K562 (cell line): Measurements from ENCODE around the gene STX1A. TPM values are rescaled to one million over a fixed set of nuclear protein-coding genes. Genes with fewer than 3 reads are reported as not detected.

Source experiments
- GABPA ChIP-seq: fragments of 200-800 bp; sonication (Bioruptor generic); conservative IDR thresholded peaks from 2 replicates; pipeline ENCODE4 v1.6.1; 2016; ENCODE audit warnings: low read depth, missing genetic modification characterization, missing compliant biosample characterization
- HDAC1 ChIP-seq, 2 experiments: fragments of 450-650 bp; IDR thresholded peaks; 2 replicates each; pipeline ENCODE4 v1.6.1; 2016 to 2017; ENCODE audit warnings: inconsistent platforms in 1 of 2, mild to moderate bottlenecking in 1 of 2, moderate library complexity in 1 of 2
- HDAC6 ChIP-seq: IDR thresholded peaks from 2 replicates; pipeline ENCODE4 v1.6.1; 2012; ENCODE audit warnings: low read depth, mild to moderate bottlenecking, control low read depth, inconsistent platforms, low read length, moderate library complexity
- KLF1 ChIP-seq: fragments of 450-650 bp; IDR thresholded peaks from 2 replicates; pipeline ENCODE4 v1.6.1; 2016; ENCODE audit warnings: missing genetic modification characterization, missing compliant biosample characterization
- MITF ChIP-seq: IDR thresholded peaks from 2 replicates; pipeline ENCODE4 v1.6.1; 2014; ENCODE audit warnings: antibody characterized with exemption
- NFE2 ChIP-seq: IDR thresholded peaks from 2 replicates; pipeline ENCODE4 v1.6.1; 2014; ENCODE audit warnings: antibody characterized with exemption, low read depth
- PYGO2 ChIP-seq: fragments of 450-650 bp; IDR thresholded peaks from 2 replicates; pipeline ENCODE4 v1.6.1; 2016; ENCODE audit warnings: mild to moderate bottlenecking, missing genetic modification characterization, moderate library complexity, missing compliant biosample characterization
- RAD51 ChIP-seq: fragments of 450-650 bp; IDR thresholded peaks from 2 replicates; pipeline ENCODE4 v1.7.1; 2016; ENCODE audit warnings: low read depth, mild to moderate bottlenecking, borderline replicate concordance
- RBM34 ChIP-seq: fragments of 200-400 bp; formaldehyde crosslinking; IDR thresholded peaks from 2 replicates; pipeline ENCODE4 v1.6.1; 2018; ENCODE audit warnings: low read length, borderline replicate concordance; ENCODE audit not compliant: insufficient read depth
- RNF2 ChIP-seq: sonication (generic); IDR thresholded peaks from 2 replicates; pipeline ENCODE4 v1.6.1; 2016
- TCF3 ChIP-seq: sonication (generic); formaldehyde crosslinking; IDR thresholded peaks from 2 replicates; pipeline ENCODE4 v1.4.0; 2020; ENCODE audit warnings: mild to moderate bottlenecking, missing genetic modification reagents
- TGIF2 ChIP-seq: sonication (generic); formaldehyde crosslinking; IDR thresholded peaks from 2 replicates; pipeline ENCODE4 v1.8.1; 2022; ENCODE audit warnings: mild to moderate bottlenecking, missing genetic modification reagents, moderate library complexity
- ZBTB1 ChIP-seq: sonication (generic); formaldehyde crosslinking; IDR thresholded peaks from 2 replicates; pipeline ENCODE4 v1.8.1; 2023; ENCODE audit warnings: missing genetic modification reagents, low read depth, mild to moderate bottlenecking, borderline replicate concordance
- ZNF316 ChIP-seq: fragments of 450-650 bp; IDR thresholded peaks from 2 replicates; pipeline ENCODE4 v1.6.1; 2016
- ZNF589 ChIP-seq: fragments of 200-800 bp; sonication (Bioruptor generic); IDR thresholded peaks from 2 replicates; pipeline ENCODE4 v1.6.1; 2016; ENCODE audit warnings: low read depth, missing genetic modification characterization, missing compliant biosample characterization
- polyA plus RNA-seq, 8 experiments: library from polyadenylated mRNA; depleted of rRNA in 4 of 8; stranded (reverse) in 5 of 8; unstranded in 3 of 8; fragments of >200 nt; fragmentation: Nextera tagmentation in 2 of 8; fragmentation: Illumina TruSeq in 1 of 8; extraction: Ambion mirVana in 2 of 8; extraction: Trizol in 1 of 8; gene quantifications; 2 replicates each; pipeline versions ENCODE4 v1.2.1 to v1.2.3, GENCODE V29; 2011 to 2014; ENCODE audit warnings: inconsistent platforms in 1 of 8, missing spikeins in 1 of 8
- total RNA-seq, 7 experiments: library from RNA; depleted of rRNA in 6 of 7; stranded (reverse); fragments of >200 nt in 6 of 7; fragmentation: Illumina TruSeq in 2 of 7; extraction: Trizol in 2 of 7; gene quantifications; 2 replicates each; pipeline versions ENCODE4 v1.2.1 to v1.2.3, GENCODE V29; 2011 to 2021; ENCODE audit warnings: low replicate concordance in 1 of 7
- TF ChIP-seq, protein P1 (sequence below): sonication (generic); formaldehyde crosslinking; IDR thresholded peaks from 2 replicates; pipeline ENCODE4 v1.8.1; 2023; ENCODE audit warnings: mild to moderate bottlenecking, missing genetic modification reagents
- TF ChIP-seq, protein P2 (sequence below): conservative IDR thresholded peaks from 2 replicates; pipeline ENCODE4 v1.6.1; 2011; ENCODE audit warnings: low read depth, mild to moderate bottlenecking, low read length; ENCODE audit not compliant: control insufficient read depth

STX1A gene
- total and polyA plus RNA-seq, 9 of the 15 experiments (the other 6 are each of a cell fraction or from before 2014, with no cell fraction given): 0.04 to 15.1 (median 6.3) TPM

- TF ChIP-seq KLF1 (tag) (peak; percentile 57; the same call in 1 of the 2 replicates), NFE2 (no peak), RBM34 (0 out of 2 replicates have a peak, but pooled peaks have one; percentile 79), GABPA (peak; percentile 78), TCF3 (CRISPR knock-in tag) (0 out of 2 replicates have a peak, but pooled peaks have one; percentile 5), MITF (peak; percentile 27; the same call in 1 of the 2 replicates), ZBTB1 (CRISPR knock-in tag) (peak; percentile 84; the same call in 1 of the 2 replicates), PYGO2 (tag) (no peak), ZNF316 (0 out of 2 replicates have a peak, but pooled peaks have one; percentile 1), RAD51 (no peak), HDAC1 (IDR thresholded peaks at IDR 0.05) (peak in 1 of 2 experiments; percentile 78; a peak in 2 of 4 replicates), HDAC6 (no peak; the same call in 1 of the 2 replicates), ZNF589 (CRISPR knock-in tag) (peak; percentile 81), RNF2 (peak; percentile 27; the same call in 1 of the 2 replicates), TGIF2 (CRISPR knock-in tag) (no peak)
- TF ChIP-seq, protein P1, sequence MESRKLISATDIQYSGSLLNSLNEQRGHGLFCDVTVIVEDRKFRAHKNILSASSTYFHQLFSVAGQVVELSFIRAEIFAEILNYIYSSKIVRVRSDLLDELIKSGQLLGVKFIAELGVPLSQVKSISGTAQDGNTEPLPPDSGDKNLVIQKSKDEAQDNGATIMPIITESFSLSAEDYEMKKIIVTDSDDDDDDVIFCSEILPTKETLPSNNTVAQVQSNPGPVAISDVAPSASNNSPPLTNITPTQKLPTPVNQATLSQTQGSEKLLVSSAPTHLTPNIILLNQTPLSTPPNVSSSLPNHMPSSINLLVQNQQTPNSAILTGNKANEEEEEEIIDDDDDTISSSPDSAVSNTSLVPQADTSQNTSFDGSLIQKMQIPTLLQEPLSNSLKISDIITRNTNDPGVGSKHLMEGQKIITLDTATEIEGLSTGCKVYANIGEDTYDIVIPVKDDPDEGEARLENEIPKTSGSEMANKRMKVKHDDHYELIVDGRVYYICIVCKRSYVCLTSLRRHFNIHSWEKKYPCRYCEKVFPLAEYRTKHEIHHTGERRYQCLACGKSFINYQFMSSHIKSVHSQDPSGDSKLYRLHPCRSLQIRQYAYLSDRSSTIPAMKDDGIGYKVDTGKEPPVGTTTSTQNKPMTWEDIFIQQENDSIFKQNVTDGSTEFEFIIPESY (CRISPR knock-in tag): peak; percentile 53; the same call in 1 of the 2 replicates
- TF ChIP-seq, protein P2, sequence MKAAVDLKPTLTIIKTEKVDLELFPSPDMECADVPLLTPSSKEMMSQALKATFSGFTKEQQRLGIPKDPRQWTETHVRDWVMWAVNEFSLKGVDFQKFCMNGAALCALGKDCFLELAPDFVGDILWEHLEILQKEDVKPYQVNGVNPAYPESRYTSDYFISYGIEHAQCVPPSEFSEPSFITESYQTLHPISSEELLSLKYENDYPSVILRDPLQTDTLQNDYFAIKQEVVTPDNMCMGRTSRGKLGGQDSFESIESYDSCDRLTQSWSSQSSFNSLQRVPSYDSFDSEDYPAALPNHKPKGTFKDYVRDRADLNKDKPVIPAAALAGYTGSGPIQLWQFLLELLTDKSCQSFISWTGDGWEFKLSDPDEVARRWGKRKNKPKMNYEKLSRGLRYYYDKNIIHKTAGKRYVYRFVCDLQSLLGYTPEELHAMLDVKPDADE: peak; percentile 76
Observed at GRCh38 chr7:73738612-73739386, 19.3 kb upstream of the STX1A start, which contains the start of gene ABHD11 (continued).
